HG03196 (cell line): ENCODE data around the gene RAB40C.

Experiments
- ATAC-seq: cut with Tn5 transposase; IDR thresholded peaks from one replicate; pipeline ENCODE4 v1.9.1; 2021; ENCODE audit not compliant: unreplicated experiment

Gene RAB40C

DNA sequence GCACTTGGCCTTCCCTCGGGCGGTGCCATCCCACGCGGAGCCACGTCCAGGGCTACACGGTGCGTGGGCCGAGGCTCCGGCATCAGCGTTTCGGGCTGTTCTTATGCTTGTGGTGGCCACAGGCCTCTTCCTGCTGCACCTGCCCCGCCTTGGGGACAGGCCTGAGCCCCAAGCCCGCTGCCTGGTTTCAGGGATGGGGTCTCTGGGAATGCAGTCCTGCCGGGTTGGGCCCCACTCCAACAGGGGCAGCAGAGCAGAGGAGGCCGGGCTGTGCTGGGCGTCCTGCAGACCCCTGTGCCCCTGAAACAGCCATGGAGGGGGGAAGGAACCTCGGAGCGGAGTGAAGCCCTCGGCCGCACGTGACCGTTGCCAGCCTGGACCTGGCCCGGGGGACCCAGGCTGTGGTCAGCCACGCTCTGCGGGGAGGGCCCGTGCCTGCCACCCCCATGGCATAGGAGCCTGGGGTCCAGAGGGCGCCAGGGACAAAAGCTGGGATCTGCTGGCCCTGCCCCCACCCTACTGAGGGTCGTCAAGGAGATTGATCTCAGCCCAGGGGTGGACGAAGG, 40.5 kb downstream of the RAB40C start:
- no peak for ATAC-seq

- ATAC-seq: no peak
These were observed 41.0 kb downstream of the RAB40C start, which contains the start of gene WFIKKN1 for GRCh38 chr16:630815-631405. Gene WFIKKN1, plus strand, starts transcription at chr16:630985. Its CDS starts 269 bp downstream, at chr16:631254.

- ATAC-seq: no peak
These were observed 42.0 kb downstream of the RAB40C start for GRCh38 chr16:631808-632358.

DNA sequence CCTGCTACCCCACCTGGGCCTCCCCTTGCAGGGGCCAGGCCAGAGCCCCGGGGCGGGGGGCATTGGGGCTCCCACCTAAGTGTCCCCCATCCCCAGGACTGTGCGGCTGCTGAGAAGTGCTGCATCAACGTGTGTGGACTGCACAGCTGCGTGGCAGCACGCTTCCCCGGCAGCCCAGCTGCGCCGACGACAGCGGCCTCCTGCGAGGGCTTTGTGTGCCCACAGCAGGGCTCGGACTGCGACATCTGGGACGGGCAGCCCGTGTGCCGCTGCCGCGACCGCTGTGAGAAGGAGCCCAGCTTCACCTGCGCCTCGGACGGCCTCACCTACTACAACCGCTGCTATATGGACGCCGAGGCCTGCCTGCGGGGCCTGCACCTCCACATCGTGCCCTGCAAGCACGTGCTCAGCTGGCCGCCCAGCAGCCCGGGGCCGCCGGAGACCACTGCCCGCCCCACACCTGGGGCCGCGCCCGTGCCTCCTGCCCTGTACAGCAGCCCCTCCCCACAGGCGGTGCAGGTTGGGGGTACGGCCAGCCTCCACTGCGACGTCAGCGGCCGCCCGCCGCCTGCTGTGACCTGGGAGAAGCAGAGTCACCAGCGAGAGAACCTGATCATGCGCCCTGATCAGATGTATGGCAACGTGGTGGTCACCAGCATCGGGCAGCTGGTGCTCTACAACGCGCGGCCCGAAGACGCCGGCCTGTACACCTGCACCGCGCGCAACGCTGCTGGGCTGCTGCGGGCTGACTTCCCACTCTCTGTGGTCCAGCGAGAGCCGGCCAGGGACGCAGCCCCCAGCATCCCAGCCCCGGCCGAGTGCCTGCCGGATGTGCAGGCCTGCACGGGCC, 42.8 kb downstream of the RAB40C start:
- ATAC-seq: no peak

GRCh38 chr16:633336-634050, 43.6 kb downstream of the RAB40C start:
- ATAC-seq: no peak

- ATAC-seq: no peak
These were observed 44.3 kb downstream of the RAB40C start for GRCh38 chr16:634051-634670.

DNA sequence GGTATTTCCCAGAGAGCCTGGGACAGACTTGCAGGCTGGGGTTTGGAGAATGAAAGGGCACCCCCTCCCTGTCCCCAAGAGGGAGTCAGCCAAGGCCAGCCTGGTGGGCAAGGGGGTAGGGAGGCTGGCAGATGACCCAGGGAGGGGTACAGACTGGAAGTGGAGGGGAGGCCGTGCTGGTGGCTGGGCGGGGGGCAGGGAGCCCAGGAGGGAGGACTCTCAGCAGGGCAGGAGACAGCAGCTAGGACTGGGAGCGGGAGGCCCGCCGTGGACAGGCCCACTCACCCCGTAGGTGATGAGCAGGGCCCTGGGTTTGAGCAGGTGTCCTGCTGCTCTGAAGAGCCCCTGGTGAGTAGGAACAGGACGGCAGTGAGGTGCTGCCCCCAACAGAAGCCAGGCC, 45.1 kb downstream of the RAB40C start:
- ATAC-seq: no peak

DNA sequence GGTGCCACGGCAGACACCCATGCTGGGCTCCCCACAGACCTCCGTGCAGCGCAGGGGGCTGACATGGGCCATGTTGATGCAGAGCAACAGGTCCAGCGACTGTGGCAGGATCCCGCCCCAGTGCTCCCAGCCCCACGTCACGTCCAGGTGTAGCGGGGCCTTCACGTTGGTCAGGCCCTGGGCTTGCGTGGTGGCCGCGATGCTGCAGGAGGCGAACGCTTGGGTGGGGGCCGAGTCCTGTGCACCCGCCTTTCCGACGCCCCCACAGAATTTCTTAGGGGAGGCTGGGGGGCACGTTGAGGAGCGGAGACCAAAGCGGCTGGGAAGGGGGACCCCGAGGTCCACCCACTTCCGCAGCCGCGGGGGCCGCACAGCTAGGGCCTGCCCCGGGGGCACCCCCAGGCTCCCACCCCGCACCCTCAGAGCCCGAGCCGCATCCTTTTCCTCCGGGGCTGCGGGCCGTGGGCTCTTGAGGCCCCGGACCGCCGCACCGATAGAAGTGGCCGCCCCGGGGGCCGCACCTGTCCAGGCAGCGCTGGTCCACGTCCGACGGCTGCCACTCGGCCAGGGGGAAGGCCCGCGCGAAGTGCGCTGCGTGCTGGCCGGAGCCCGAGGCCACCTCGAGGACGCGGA, 45.8 kb downstream of the RAB40C start:
- peak; percentile 3 for ATAC-seq

DNA sequence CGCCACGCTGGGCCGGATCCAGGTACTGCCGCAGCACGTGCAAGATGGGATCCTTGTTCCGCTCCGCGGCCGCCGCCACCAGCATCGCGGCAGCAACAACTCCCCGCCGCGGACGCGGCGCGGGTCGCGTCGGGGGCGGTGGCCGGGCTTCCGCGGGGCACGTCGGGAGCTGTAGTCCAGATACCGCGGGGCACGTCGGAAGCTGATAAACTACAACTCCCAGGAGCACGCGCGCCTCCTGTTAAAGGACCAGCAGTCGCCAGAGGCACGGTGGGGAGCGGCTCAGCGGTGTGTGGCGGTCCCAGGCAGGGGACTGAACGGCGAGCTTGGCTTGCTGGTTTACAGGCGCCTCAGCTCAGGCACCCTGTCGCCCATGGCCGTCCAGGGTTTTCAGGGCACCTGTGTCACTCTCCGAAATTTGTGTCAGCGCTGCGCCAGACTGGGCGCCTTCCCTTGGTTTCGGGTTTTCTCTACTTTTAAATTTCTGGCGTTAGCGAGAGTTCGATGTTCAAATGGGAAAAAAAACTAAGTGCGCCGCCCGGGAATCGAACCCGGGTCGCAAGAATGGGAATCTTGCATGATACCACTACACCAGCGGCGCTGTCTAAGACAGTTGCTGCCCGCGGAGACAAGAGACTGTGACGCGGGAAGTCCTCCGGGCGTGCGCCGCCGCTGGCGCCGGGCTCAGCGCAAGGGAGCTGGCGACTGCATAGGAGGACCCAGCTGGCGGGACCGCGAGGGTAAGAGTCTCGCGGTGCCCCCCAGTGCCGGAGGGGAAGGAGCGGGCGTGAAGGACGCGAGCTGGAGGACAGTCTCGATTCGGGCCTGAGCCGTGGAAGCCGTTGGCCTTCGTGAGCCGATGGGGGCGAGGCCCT, 46.6 kb downstream of the RAB40C start, which contains the start of gene METTL26:
METTL26 (minus strand) TSS at position 100 of the 875 bp plus-strand sequence; CDS start at position 85, 15 bp downstream.
- peak; percentile 62 for ATAC-seq

DNA sequence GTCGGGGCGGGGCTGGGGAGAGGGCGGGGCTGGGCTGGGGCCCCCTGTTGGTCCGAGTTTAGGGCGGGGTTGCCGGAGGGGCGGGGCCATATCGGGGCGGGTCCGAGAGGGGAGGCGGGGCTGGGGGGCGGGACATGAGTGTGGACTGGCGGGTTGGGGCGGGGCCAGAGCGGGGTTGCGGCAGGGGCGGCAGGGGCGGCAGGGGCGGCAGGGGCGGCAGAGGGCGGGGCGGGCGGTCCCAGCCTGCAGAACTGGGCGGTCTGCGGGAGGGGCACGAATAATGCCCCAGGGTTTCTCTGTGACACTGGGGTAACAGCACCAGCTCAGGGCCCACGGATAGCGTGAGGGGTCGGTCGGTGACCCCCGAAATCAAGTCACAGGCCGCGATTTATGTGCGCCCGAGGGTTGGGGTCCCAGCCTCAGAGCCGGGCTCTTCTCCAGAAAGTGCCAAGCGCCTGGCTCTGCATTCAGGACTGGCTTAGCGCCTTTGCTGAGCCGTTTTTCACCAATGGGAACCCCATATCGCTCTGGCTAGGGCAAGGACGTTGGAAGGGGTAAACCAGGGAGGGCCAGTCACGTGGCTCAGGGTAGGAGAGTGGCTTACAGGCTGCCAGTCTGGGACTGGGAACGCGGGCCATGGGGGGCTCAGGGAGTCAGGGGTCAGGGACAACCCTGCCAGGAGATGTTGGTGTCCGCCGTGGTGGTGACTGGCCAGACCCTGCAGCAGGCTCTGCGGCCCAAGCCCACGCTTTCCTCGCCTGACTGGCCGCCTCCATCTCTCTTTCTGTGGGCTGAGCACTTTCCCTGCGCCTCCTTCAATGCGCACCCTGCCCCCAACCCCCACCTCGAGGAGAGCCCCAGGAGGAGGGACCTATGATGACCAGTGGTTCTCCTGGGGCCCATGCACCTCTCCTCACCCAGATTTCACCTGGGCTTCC, 47.5 kb downstream of the RAB40C start:
- ATAC-seq: no peak

GRCh38 chr16:638034-638543, 48.2 kb downstream of the RAB40C start:
- ATAC-seq: no peak

DNA sequence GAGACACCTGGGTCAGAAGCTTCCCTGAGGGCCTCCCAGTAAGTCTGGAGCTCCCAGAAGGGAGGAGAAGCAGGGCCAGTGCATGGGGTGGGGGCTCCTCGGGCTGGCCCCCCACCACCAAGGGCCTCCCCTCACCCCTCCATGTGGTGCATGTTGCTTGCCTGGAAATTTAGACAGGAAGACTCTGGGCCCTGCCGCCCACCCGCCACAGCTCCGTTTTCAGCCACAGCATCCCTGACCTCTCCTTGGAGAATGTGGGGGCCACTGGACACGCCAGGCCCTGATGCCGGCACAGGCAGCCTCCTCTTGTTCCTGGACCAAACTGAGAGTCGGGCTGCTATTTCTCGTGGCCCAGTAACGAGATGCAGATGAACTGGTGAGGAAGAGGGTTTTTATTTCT, 49.0 kb downstream of the RAB40C start:
- ATAC-seq: no peak

GRCh38 chr16:640614-641013, 50.7 kb downstream of the RAB40C start:
- ATAC-seq: no peak

DNA sequence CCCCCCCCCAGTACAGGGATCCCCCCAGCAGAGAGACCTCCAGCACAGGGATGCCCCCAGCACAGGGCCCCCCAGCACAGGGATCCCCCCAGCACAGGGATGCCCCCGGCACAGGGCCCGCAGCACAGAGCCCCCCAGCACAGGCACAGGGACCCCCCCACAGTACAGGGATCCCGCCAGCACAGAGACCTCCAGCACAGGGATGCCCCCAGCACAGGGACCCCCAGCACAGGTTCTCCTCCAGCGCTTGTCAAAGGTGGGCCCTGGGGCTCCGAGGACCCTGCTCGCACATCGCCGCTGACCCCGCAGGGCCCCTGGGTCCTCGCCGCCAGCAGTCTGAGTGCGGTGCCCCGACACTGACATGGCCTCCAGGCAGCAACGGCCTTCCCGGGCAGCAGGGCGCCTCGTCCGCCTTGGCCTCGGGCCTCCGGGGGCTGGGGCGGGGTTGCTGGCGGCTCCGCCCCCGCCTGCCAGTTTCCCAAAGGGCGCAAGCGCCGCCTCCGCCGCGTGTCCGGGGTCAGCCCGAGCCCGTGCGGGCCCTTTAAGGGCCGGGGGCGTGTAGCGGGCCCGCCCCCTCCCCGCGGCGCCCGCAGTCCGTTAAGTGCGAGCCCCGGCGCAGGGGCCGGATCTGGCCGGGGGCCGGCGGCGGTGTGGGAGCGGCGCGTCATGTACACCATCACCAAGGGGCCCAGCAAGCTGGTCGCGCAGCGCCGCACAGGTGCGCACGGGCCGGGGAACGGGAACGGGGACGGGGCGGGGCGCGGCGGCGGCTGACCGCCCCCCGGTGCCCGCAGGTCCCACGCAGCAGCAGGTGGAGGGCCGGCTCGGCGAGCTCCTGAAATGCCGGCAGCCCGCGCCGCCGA, 51.7 kb downstream of the RAB40C start, which contains the start of gene MCRIP2:
MCRIP2 (plus strand) TSS at position 503 of the 863 bp plus-strand sequence; CDS start at position 667, 164 bp downstream.
- ATAC-seq: peak; percentile 41

- ATAC-seq: no peak
These were observed 52.6 kb downstream of the RAB40C start for GRCh38 chr16:642189-643049.

- ATAC-seq: no peak
These were observed 53.1 kb downstream of the RAB40C start for GRCh38 chr16:643050-643368.
